GM23338 (cell line): Measurements from ENCODE around the gene NID2.

Source experiments
- CREB1 ChIP-seq: fragments of 250-450 bp; sonication (Bioruptor Pico); IDR thresholded peaks from 2 replicates; pipeline ENCODE4 v1.5.0; 2020; ENCODE audit warnings: low read depth, mild to moderate bottlenecking, moderate library complexity
- TF ChIP-seq, protein P1 (sequence below), 2 experiments: fragments of 200-600 bp in 1 of 2; sonication (generic) in 1 of 2; conservative IDR thresholded peaks; 2 replicates each; pipeline versions ENCODE4 v1.5.1 to v1.6.1; 2016 to 2017; ENCODE audit warnings: antibody characterized with exemption in 2 of 2, low read depth in 2 of 2, mild to moderate bottlenecking in 2 of 2, moderate library complexity in 1 of 2
- TF ChIP-seq, protein P2 (sequence below): IDR thresholded peaks from one replicate; pipeline ENCODE4 v1.6.1; 2018; ENCODE audit warnings: antibody characterized with exemption; ENCODE audit not compliant: unreplicated experiment

DNA sequence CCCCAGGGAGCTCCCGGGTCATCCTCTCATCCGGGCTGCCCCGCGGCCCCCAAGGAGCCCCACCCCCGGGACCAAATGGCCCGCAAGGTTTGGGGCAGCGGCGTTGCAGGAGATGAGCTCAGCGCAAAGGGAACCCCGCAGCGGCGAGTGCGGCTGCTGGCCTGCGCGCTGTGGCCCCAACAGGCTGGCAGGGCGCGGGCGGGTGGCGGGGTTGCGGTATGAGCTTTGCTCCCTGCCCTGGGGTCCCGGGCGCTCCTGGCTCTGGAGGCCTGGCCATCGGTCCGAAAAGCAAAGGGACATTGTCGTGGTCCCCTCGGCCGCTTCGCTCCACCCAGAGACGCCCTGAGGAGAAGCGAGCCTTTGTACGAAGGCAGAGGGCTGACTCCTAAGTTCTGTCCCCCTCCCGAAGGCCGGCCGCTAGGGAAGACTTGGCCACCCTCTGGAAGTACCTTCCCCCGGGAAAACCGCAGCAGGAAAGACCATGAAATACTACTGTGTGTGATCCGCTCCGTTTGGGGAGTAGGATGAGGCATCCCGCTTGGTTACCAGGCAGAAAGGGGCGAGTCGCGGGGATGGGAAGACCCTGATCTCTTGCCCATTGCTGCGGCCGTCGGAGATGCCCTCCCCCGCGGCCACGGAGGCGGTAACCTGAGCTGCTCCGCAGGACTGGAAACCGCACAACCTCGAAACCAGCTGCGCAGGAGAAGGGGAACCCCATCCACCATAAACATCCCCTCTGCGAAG, 620 bp upstream of the NID2 start:
- TF ChIP-seq, protein P1, sequence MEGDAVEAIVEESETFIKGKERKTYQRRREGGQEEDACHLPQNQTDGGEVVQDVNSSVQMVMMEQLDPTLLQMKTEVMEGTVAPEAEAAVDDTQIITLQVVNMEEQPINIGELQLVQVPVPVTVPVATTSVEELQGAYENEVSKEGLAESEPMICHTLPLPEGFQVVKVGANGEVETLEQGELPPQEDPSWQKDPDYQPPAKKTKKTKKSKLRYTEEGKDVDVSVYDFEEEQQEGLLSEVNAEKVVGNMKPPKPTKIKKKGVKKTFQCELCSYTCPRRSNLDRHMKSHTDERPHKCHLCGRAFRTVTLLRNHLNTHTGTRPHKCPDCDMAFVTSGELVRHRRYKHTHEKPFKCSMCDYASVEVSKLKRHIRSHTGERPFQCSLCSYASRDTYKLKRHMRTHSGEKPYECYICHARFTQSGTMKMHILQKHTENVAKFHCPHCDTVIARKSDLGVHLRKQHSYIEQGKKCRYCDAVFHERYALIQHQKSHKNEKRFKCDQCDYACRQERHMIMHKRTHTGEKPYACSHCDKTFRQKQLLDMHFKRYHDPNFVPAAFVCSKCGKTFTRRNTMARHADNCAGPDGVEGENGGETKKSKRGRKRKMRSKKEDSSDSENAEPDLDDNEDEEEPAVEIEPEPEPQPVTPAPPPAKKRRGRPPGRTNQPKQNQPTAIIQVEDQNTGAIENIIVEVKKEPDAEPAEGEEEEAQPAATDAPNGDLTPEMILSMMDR (conservative IDR thresholded peaks at IDR 0.05; ENCODE audit: low read depth in 2 of 2): no peak
- TF ChIP-seq CREB1 (CRISPR knock-in tag): no peak
- TF ChIP-seq, protein P2, sequence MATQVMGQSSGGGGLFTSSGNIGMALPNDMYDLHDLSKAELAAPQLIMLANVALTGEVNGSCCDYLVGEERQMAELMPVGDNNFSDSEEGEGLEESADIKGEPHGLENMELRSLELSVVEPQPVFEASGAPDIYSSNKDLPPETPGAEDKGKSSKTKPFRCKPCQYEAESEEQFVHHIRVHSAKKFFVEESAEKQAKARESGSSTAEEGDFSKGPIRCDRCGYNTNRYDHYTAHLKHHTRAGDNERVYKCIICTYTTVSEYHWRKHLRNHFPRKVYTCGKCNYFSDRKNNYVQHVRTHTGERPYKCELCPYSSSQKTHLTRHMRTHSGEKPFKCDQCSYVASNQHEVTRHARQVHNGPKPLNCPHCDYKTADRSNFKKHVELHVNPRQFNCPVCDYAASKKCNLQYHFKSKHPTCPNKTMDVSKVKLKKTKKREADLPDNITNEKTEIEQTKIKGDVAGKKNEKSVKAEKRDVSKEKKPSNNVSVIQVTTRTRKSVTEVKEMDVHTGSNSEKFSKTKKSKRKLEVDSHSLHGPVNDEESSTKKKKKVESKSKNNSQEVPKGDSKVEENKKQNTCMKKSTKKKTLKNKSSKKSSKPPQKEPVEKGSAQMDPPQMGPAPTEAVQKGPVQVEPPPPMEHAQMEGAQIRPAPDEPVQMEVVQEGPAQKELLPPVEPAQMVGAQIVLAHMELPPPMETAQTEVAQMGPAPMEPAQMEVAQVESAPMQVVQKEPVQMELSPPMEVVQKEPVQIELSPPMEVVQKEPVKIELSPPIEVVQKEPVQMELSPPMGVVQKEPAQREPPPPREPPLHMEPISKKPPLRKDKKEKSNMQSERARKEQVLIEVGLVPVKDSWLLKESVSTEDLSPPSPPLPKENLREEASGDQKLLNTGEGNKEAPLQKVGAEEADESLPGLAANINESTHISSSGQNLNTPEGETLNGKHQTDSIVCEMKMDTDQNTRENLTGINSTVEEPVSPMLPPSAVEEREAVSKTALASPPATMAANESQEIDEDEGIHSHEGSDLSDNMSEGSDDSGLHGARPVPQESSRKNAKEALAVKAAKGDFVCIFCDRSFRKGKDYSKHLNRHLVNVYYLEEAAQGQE: no peak
